BJ (cell line): ENCODE measurements around the gene ERBB2. TPM values are rescaled to one million over a fixed set of nuclear protein-coding genes. Genes with fewer than 3 reads are reported as not detected.
"Not testable (repeated sequence)": the region's sequence is repeated elsewhere in the genome, so short reads cannot be mapped to it uniquely, and the experiment has no call there.

Experiments
- CTCF ChIA-PET: fragments of 350-600 bp; formaldehyde crosslinking; extraction: SDS; loops from one replicate; lab custom pipeline; 2021; ENCODE audit warnings: antibody characterized with exemption, inconsistent platforms; lab: Yijun Ruan, JAX
- POLR2A ChIA-PET: fragments of 300-600 bp; sonication (Branson Sonifier 250); formaldehyde crosslinking; extraction: SDS; loops from one replicate; lab custom pipeline; 2021; ENCODE audit warnings: antibody characterized with exemption; lab: Charles Lee
- DNase-seq: peaks from one replicate; pipeline ENCODE4 v3.0.0-alpha.2; 2011; ENCODE audit warnings: low read depth
- H3K27me3 ChIP-seq: 2 replicates; pipeline ENCODE4 v1.6.0; 2011; ENCODE audit warnings: low read length; ENCODE audit not compliant: control insufficient read depth, insufficient read depth
- H3K36me3 ChIP-seq: 2 replicates; pipeline ENCODE4 v1.5.1; 2011; ENCODE audit warnings: low read length; ENCODE audit not compliant: control insufficient read depth, insufficient read depth
- H3K4me3 ChIP-seq: 2 replicates; pipeline ENCODE4 v1.5.1; 2011; ENCODE audit warnings: low read depth, mild to moderate bottlenecking, control low read depth, low read length
- polyA plus RNA-seq: library from polyadenylated mRNA; depleted of rRNA; stranded (reverse); fragments of >200 nt; gene quantifications from 2 replicates; pipeline ENCODE4 v1.2.3, GENCODE V29; 2011
- TF ChIP-seq, protein P1 (sequence below): IDR thresholded peaks from 2 replicates; pipeline ENCODE4 v1.5.1; 2011; ENCODE audit warnings: low read depth, mild to moderate bottlenecking, control low read depth, inconsistent platforms, low read length, moderate library complexity; ENCODE audit not compliant: insufficient read depth

Gene ERBB2
- polyA plus RNA-seq, 1 experiment = 35.4 TPM

DNA sequence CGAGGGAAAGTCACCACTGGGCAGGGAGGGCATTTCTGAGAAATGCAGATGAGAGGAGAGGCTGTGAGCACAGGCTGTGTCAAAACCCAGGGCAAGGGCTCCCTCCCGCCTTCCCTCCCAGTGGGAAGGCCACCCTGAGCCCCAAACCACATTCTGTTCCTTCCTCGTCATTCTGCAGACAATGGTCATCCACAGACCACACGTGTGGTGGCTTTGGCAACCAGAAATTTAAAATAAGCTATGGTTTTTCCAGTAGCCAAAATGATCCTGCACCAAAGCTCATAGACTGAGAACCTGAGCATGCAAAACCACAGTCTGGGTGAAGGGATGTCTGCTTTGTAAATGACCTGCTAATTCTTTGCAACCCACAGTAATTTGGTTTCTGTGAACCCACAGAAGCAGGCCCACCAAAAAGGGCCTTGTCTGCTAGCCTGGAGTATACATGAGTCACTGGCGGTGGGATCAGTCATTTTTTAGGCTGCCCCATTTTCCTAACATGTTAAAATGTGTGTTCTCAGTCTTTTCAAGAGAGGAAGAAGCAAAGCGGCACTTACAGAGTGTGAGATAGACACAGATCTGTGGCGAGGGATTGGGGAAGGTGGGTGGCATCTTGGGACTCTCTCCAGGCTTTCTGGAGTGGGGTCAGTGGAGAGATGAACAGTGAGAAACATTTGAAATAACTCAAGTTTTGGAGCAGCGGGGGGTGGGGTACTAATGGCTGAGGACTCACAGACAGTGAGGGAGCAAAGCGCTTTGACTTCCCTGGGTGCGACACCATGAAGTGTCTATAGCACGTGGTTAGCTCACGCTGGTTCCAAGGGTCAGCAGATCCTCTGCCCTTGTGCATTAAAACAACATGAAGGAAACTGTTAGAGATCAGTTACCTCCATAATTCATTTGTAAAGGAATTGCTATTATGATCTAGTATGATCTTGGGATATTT, 58.3 kb downstream of the ERBB2 start:
- Histone ChIP-seq H3K4me3 (no peak overlapping the region), H3K27me3 (peaks cover 6% of the 10 kb centered on the region), H3K36me3 (no peaks in the 10 kb centered on the region)
- CTCF ChIA-PET = interaction anchor here (1.4 kb wide), 1 partner anchor 136 kb away, joined by 7 read pairs; no protein-coding TSS in a partner anchor
- TF ChIP-seq, protein P1, sequence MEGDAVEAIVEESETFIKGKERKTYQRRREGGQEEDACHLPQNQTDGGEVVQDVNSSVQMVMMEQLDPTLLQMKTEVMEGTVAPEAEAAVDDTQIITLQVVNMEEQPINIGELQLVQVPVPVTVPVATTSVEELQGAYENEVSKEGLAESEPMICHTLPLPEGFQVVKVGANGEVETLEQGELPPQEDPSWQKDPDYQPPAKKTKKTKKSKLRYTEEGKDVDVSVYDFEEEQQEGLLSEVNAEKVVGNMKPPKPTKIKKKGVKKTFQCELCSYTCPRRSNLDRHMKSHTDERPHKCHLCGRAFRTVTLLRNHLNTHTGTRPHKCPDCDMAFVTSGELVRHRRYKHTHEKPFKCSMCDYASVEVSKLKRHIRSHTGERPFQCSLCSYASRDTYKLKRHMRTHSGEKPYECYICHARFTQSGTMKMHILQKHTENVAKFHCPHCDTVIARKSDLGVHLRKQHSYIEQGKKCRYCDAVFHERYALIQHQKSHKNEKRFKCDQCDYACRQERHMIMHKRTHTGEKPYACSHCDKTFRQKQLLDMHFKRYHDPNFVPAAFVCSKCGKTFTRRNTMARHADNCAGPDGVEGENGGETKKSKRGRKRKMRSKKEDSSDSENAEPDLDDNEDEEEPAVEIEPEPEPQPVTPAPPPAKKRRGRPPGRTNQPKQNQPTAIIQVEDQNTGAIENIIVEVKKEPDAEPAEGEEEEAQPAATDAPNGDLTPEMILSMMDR = no peak
- no peak for DNase-seq
- POLR2A ChIA-PET = no interaction called here

- Histone ChIP-seq H3K36me3 (no peaks in the 10 kb centered on the region), H3K27me3 (peaks cover 6% of the 10 kb centered on the region), H3K4me3 (no peak overlapping the region)
- ChIA-PET CTCF (interaction anchor here (1.1 to 1.4 kb wide), 2 partner anchors 20 to 137 kb away, joined by 3 to 7 read pairs; no protein-coding TSS in a partner anchor), POLR2A (no interaction called here)
- TF ChIP-seq, protein P1 = no peak
- DNase-seq = no peak
These were observed 59.3 kb downstream of the ERBB2 start for GRCh38 chr17:39759204-39759603.

DNA sequence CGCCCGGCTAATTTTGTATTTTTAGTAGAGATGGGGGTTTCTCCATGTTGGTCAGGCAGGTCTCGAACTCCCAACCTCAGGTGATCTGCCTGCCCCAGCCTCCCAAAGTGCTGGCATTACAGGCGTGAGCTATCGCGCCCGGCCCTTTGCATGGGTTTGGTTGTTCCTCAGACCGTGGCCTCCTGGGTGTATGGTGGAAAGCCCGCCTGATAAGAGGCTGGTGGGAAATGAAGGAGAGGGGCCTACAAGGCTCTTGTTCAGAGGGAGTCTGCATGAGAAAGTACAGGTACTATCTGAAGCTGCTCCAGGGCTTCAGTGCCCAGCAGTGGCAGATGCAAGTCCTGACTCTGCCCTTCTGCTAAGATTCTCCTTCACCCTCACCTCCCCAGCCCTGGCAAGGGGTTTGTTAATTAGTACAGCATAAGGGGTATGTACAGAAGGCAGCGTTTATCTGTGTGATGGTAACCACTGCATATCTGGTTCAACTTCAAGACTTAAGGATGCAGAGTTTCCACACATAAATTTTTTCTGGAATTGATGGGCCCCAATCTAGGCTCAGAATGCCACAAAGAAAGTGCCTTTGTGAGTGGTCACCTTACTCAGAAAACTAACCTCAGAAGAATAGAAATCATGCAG, 62.1 kb downstream of the ERBB2 start:
- no peak for DNase-seq
- POLR2A ChIA-PET = no interaction called here

GRCh38 chr17:39763051-39763820, 63.4 kb downstream of the ERBB2 start:
- TF ChIP-seq, protein P1 = no peak
- ChIA-PET CTCF (interaction anchor here (0.7 to 2.2 kb wide), 4 partner anchors 7 to 217 kb away, joined by 3 to 13 read pairs (median 4); partner anchors contain the start of gene PSMD3), POLR2A (interaction anchor here (0.6 kb wide), 1 partner anchor 33 kb away, joined by 4 read pairs; no protein-coding TSS in a partner anchor)
- no peak overlapping the region for H3K4me3 ChIP-seq
- no peaks in the 10 kb centered on the region for H3K36me3 ChIP-seq
- DNase-seq = no peak
- H3K27me3 ChIP-seq = peaks cover 20% of the 10 kb centered on the region

More for the DNA sequence above, 62.1 kb downstream of the ERBB2 start:
- Histone ChIP-seq H3K27me3 (peaks cover 14% of the 10 kb centered on the region), H3K36me3 (no peaks in the 10 kb centered on the region), H3K4me3 (no peak overlapping the region)
- TF ChIP-seq, protein P1 = no peak
- CTCF ChIA-PET = interaction anchor here (2.2 kb wide), 1 partner anchor 139 kb away, joined by 13 read pairs; no protein-coding TSS in a partner anchor

DNA sequence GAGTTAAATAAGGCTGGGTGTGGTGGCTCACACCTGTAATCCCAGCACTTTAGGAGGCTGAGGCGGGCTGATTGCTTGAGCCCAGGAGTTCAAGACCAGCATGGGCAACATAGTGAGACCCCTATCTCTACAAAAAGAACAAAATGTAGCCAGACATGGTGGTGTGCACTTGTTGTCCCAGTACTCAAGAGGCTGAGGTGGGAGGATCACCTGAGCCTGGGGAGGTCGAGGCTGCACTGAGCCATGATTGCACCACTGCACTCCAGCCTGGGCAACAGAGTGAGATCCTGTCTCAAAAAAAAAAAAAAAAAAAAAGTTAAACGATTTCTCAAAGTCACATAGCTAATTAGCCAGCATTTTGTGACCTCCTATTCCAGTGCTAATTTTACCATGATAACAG, 64.3 kb downstream of the ERBB2 start:
- POLR2A ChIA-PET = interaction anchor here (0.6 kb wide), 1 partner anchor 98 kb away, joined by 3 read pairs; no protein-coding TSS in a partner anchor
- peaks cover 25% of the 10 kb centered on the region for H3K27me3 ChIP-seq
- not testable (repeated sequence) for H3K4me3 ChIP-seq, DNase-seq, H3K36me3 ChIP-seq
- CTCF ChIA-PET = interaction anchor here (0.7 to 2.2 kb wide), 3 partner anchors 8 to 142 kb away, joined by 3 to 13 read pairs (median 3); no protein-coding TSS in a partner anchor
